ENCODE results near the gene CCR7.
A peak's percentile ranks its signal among the peaks of the same experiment; 100 is the strongest.
"Not testable (repeated sequence)": the region's sequence is repeated elsewhere in the genome, so short reads cannot be mapped to it uniquely, and the experiment has no call there.

CCR7 gene

GRCh38 chr17:40547079-40547784 lies 18.0 kb downstream of the CCR7 start:
- Mint-ChIP-seq H3K9me3 (no peaks in the 10 kb centered on the region), H3K36me3 (peaks cover 26% of the 10 kb centered on the region), H3K4me3 (peak overlapping the region; percentile 49), H3K27ac (peak overlapping the region; percentile 88), H3K4me1 (peaks cover 92% of the 10 kb centered on the region), H3K27me3 (peaks cover 9% of the 10 kb centered on the region)
- DNase-seq = peak; percentile 87
- CTCF ChIA-PET = interaction anchor here (0.6 to 5.3 kb wide), 7 partner anchors 8 to 189 kb away, joined by 3 to 51 read pairs (median 8); no protein-coding TSS in a partner anchor

DNA sequence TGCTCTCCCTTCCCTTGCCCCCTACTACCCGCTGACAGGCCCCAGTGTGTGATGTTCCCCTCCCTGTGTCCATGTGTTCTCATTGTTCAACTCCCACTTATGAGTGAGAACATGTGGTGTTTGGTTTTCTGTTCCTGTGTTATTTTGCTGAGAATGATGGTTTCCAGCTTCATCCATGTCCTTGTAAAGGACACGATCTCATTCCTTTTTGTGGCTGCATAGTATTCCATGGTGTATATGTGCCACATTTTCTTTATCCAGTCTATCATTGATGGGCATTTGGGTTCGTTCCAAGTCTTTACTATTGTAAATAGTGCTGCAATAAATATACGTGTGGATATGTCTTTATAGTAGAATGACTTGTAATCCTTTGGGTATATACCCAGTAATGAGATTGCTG lies 18.8 kb downstream of the CCR7 start:
- H3K27me3 Mint-ChIP-seq, DNase-seq, H3K9me3 Mint-ChIP-seq, H3K4me3 Mint-ChIP-seq: not testable (repeated sequence)
- Mint-ChIP-seq H3K36me3 (peaks cover 18% of the 10 kb centered on the region), H3K27ac (peak overlapping the region; percentile 88), H3K4me1 (peaks cover 92% of the 10 kb centered on the region)
- CTCF ChIA-PET = interaction anchor here (3.1 kb wide), 1 partner anchor 13 kb away, joined by 22 read pairs; no protein-coding TSS in a partner anchor

DNA sequence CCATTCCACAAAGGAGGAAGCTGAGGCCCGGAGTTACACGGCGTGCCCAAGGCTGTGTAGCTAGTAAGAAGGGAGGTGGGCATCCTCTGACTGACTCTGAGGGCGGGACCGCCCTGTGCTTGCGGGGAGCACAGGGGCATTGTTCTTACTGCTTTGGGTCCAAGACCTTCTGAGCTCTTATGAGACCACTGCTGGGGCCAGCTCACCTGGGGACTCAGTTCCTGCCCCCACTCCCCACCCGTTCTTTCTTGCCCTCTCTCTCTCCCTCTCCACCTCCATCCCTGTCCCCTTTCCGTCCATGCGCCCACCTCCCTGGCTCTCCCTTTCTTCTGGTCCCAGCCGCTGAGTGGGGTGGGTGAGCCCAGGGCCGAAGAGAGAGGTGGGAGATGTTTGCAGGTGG lies 19.6 kb downstream of the CCR7 start:
- Mint-ChIP-seq H3K9me3 (no peaks in the 10 kb centered on the region), H3K27ac (peak overlapping the region; percentile 58), H3K27me3 (peaks cover 5% of the 10 kb centered on the region), H3K4me3 (no peak overlapping the region), H3K4me1 (peaks cover 92% of the 10 kb centered on the region), H3K36me3 (peaks cover 10% of the 10 kb centered on the region)
- CTCF ChIA-PET = interaction anchor here (1.0 to 15.0 kb wide), 4 partner anchors 12 to 184 kb away, joined by 3 to 271 read pairs (median 4); no protein-coding TSS in a partner anchor
- DNase-seq = no peak

GRCh38 chr17:40542558-40543411 lies 22.5 kb downstream of the CCR7 start:
- no peaks in the 10 kb centered on the region for H3K9me3 Mint-ChIP-seq
- H3K27ac Mint-ChIP-seq = peak overlapping the region; percentile 97
- no peak for DNase-seq

GRCh38 chr17:40541873-40542557 lies 23.3 kb downstream of the CCR7 start:
- no peak for DNase-seq
- Mint-ChIP-seq H3K27ac (peak overlapping the region; percentile 97), H3K4me3 (peak overlapping the region; percentile 74), H3K9me3 (no peaks in the 10 kb centered on the region), H3K36me3 (peaks cover 8% of the 10 kb centered on the region), H3K27me3 (peaks cover 13% of the 10 kb centered on the region), H3K4me1 (peaks cover 92% of the 10 kb centered on the region)
- CTCF ChIA-PET = interaction anchor here (0.7 to 15.0 kb wide), 4 partner anchors 9 to 179 kb away, joined by 3 to 271 read pairs (median 5); no protein-coding TSS in a partner anchor

More at GRCh38 chr17:40542558-40543411, 22.5 kb downstream of the CCR7 start:
- H3K36me3 Mint-ChIP-seq = peaks cover 7% of the 10 kb centered on the region
- CTCF ChIA-PET = interaction anchor here (0.7 to 15.0 kb wide), 4 partner anchors 9 to 180 kb away, joined by 3 to 271 read pairs (median 5); no protein-coding TSS in a partner anchor
- H3K4me1 Mint-ChIP-seq = peaks cover 92% of the 10 kb centered on the region
- peaks cover 9% of the 10 kb centered on the region for H3K27me3 Mint-ChIP-seq
- H3K4me3 Mint-ChIP-seq = no peak overlapping the region

DNA sequence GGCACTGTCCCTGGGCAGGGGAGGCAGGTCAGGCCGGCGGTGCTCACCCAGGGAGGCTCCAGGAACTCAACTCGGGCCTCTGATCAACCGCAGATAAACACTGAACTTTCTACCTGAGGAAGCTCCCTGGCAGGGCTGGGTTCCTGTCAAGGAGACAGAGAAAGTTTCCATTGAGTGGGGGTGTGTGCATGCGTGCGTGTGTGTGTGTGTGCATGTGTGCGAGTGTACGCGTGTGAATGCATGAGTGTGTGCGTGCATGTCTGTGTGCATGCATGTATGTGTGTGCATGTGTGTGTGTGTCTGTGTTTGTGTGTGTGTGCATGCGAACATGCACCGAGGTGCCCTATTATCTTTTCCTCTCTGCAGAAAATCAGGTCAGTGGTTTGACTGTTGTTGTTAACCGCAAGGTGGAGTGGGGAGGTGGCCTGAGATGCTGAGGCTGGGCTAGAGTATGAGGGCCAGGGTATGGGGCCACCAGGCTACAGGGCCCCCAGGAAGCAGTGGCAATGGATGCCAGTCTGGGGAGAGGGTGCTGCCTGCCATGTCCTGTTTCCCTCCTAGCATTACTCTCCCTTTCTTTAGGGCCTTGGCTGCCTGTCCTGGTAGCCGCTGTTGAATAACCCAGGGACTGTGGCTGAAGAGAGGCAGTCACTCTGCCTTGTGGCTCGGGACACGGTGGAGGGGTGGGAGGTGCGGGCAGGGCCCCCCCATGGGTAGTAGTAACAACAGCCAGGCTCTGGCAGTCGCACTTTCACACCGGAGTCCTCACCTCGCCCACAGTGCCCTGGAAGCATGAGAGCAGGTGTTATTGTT lies 24.0 kb downstream of the CCR7 start:
- peak overlapping the region; percentile 74 for H3K4me3 Mint-ChIP-seq
- peaks cover 17% of the 10 kb centered on the region for H3K27me3 Mint-ChIP-seq
- H3K4me1 Mint-ChIP-seq = peaks cover 92% of the 10 kb centered on the region
- DNase-seq = peak; percentile 87
- CTCF ChIA-PET = interaction anchor here (0.6 to 15.0 kb wide), 9 partner anchors 8 to 180 kb away, joined by 3 to 271 read pairs (median 4); no protein-coding TSS in a partner anchor
- no peaks in the 10 kb centered on the region for H3K9me3 Mint-ChIP-seq
- peaks cover 8% of the 10 kb centered on the region for H3K36me3 Mint-ChIP-seq
- peak overlapping the region; percentile 97 for H3K27ac Mint-ChIP-seq

- peaks cover 11% of the 10 kb centered on the region for H3K36me3 Mint-ChIP-seq
- peak overlapping the region; percentile 97 for H3K27ac Mint-ChIP-seq
- peaks cover 92% of the 10 kb centered on the region for H3K4me1 Mint-ChIP-seq
- H3K27me3 Mint-ChIP-seq = peaks cover 25% of the 10 kb centered on the region
- CTCF ChIA-PET = interaction anchor here (0.6 to 15.0 kb wide), 10 partner anchors 8 to 179 kb away, joined by 3 to 271 read pairs (median 4); no protein-coding TSS in a partner anchor
- DNase-seq = peak; percentile 67
- H3K4me3 Mint-ChIP-seq = peak overlapping the region; percentile 74
- H3K9me3 Mint-ChIP-seq = no peaks in the 10 kb centered on the region
These were observed 24.8 kb downstream of the CCR7 start for GRCh38 chr17:40540448-40540847.

GRCh38 chr17:40539711-40540411 lies 25.4 kb downstream of the CCR7 start:
- peak overlapping the region; percentile 74 for H3K4me3 Mint-ChIP-seq
- peak; percentile 20 for DNase-seq
- H3K27me3 Mint-ChIP-seq = peaks cover 25% of the 10 kb centered on the region
- H3K4me1 Mint-ChIP-seq = peaks cover 93% of the 10 kb centered on the region
- H3K9me3 Mint-ChIP-seq = no peaks in the 10 kb centered on the region
- CTCF ChIA-PET = interaction anchor here (0.8 to 15.0 kb wide), 12 partner anchors 7 to 179 kb away, joined by 3 to 271 read pairs (median 4); no protein-coding TSS in a partner anchor
- peak overlapping the region; percentile 97 for H3K27ac Mint-ChIP-seq
- H3K36me3 Mint-ChIP-seq = peaks cover 9% of the 10 kb centered on the region

DNA sequence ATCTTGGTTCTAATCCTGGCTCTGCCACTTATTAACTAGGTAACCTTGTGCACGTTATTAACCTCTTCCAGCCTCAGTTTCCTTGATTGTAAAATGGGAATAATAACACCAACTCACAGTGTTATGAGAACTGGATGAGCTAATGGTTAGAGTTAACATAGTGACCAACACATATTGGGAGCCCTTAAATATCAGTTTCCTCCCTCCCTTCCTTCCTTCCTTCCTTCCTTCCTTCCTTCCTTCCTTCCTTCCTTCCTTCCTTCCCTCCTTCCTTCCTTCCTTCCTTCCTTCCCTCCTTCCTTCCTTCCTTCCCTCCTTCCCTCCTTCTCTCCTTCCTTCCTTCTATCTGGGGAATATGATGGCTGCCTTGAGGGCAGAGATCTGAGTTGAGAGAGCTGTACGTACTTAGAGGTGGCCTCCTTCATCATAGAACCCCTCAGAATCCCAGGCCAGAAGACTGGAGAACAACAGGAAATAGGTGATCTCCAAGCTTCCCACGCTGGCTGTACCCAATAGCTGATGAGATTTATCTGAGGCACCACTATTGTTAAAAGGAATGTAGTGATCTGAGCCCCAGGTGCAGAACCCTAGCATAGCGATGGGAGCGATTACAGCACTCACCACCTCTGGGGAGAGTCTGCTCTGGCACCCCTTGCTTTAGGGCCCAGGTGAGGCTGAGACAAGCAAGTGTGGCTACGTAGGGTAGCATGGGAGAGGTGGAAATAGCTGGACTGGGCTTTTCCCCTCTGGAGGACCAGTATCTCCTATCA lies 26.2 kb downstream of the CCR7 start:
- H3K27ac Mint-ChIP-seq = peak overlapping the region; percentile 97
- peaks cover 25% of the 10 kb centered on the region for H3K27me3 Mint-ChIP-seq
- no peaks in the 10 kb centered on the region for H3K9me3 Mint-ChIP-seq
- H3K36me3 Mint-ChIP-seq = peaks cover 9% of the 10 kb centered on the region
- peaks cover 98% of the 10 kb centered on the region for H3K4me1 Mint-ChIP-seq
- H3K4me3 Mint-ChIP-seq = no peak overlapping the region
- CTCF ChIA-PET = interaction anchor here (0.6 to 15.0 kb wide), 9 partner anchors 10 to 176 kb away, joined by 3 to 271 read pairs (median 4); no protein-coding TSS in a partner anchor
- peak; percentile 20 for DNase-seq

- Mint-ChIP-seq H3K36me3 (peaks cover 12% of the 10 kb centered on the region), H3K27me3 (peaks cover 25% of the 10 kb centered on the region), H3K4me3 (no peak overlapping the region), H3K27ac (peak overlapping the region; percentile 11), H3K4me1 (peaks cover 98% of the 10 kb centered on the region), H3K9me3 (no peaks in the 10 kb centered on the region)
- CTCF ChIA-PET = interaction anchor here (0.6 to 15.0 kb wide), 5 partner anchors 11 to 111 kb away, joined by 3 to 271 read pairs (median 9); no protein-coding TSS in a partner anchor
- DNase-seq = peak; percentile 19
These were observed 27.0 kb downstream of the CCR7 start for GRCh38 chr17:40538019-40538935.

Measured in activated naive CD4-positive, alpha-beta T cell treated with anti-CD3 and anti-CD28 coated beads, Interleukin-2, amount 10 ng/mL, durations not matched to agents 7 days and 5 days (primary cell).